HT1080 (cell line): Measurements from ENCODE around the gene MAPK13. TPM values are rescaled to one million over a fixed set of nuclear protein-coding genes. Genes with fewer than 3 reads are reported as not detected.

Source experiments
- DNase-seq: peaks from one replicate; pipeline ENCODE4 v3.0.0-alpha.2; 2015; ENCODE audit warnings: low read depth
- total RNA-seq: library from RNA; depleted of rRNA; stranded (reverse); fragments of >200 nt; shearing (Covaris generic); gene quantifications from 2 replicates; pipeline ENCODE4 v1.2.3, GENCODE V29; 2014; rRNA removed

Gene MAPK13
- total RNA-seq, 1 experiment from 2014 or later, result 1.0 TPM

DNA sequence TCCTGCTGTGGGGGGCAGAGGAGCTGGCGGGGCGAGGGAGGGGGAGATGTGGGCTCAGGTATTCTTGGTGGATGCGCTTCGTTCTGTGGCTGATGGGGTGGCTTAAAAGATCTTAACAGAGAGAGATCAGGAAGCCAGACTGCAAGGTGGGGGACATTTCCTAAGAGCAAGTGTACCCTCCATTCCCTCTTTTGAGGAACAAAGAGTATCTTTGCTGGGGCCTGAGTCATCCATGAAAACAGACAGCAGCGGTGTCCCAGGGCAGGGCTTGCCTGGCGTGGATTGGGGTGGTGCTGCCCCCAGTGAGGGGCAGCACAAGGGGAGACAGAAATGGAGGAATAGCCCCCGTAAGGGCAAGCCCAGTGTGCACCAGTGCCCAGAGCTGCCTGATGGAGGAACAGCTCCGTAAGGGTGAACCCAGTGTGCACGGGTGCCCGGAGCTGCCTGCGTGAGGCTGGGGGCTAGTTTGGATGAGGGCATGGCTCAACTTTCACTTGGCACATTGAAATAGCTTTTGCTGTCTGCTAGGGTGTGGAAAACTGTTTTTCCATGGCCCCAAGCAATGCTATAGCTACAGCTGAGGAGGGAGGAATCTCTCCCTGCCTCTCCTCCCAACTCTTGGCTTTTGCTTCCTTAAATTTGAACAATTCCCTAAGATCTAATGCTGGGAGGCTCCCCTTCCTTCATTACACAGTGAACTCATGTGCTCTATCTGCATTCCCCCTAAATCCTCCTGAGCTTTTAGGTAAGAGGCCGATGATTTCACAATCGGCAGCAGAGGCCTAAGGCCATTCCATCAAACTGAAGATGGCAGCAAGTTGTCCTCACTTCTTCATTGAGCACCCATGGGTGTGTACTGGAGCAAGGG lies 12.9 kb downstream of the MAPK13 start:
- no peak for DNase-seq

GRCh38 chr6:36145495-36145894 lies 15.2 kb downstream of the MAPK13 start:
- DNase-seq, result no peak

DNA sequence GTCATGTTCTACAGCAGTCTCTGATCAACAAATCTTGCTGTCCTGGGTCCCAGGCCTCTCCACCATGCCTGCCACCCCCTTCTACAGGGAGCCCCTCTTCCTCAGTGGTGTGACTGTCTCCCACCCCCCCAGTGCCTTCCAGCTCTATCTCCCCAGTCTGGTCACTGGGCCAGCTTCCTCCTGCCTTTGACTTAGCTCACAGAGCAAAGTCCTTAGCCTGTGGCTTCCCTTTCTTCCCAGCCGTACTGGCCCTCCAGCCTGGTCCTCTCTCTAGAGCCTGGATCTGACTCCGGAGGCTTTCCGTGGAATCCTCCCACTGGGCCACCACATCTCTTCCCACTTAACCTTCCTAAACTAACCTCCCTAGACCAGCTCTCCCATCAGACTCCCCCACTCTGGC lies 17.0 kb downstream of the MAPK13 start:
- no peak for DNase-seq

DNA sequence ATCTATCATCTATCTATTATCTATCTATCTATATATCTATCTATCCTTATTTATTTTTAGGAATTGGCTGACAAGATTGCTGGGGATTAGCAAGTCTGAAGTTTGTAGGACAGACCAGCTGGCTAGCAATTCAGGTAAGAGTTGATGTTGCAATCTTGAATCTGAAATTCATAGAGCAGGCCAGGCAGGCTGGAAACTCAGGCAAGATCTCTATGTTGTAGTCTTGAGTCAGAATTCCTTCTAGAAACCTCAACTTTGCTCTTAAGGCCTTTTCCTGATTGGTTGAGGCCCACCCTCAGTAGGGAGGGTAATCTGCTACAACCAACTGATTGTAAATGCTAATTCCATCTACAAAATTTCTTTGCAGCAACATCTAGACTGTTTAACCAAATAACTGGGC lies 19.2 kb downstream of the MAPK13 start:
- DNase-seq, result no peak

DNA sequence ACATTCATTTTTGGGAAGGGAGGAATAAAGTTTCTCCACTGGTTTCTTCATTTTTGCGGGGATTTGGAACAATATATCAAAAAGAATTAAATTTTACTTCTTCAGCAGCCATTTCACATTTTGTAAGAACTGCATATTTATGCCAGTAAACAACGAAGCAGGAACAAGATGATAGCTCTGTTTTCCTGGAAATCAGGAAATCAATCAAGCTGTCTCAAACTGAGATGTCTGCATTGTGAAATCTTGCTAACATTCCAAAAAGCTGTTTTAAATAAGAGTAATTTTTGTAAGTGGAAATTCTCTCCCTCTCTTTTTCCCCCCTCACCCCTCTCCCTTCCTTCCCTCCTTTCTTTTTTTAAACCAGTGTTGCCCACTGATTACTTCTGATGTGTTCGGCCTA lies 20.0 kb downstream of the MAPK13 start:
- no peak for DNase-seq

GRCh38 chr6:36154286-36154685 lies 24.0 kb downstream of the MAPK13 start:
- no peak for DNase-seq

- DNase-seq, result no peak
These were observed 25.3 kb downstream of the MAPK13 start for GRCh38 chr6:36155662-36156061.

DNA sequence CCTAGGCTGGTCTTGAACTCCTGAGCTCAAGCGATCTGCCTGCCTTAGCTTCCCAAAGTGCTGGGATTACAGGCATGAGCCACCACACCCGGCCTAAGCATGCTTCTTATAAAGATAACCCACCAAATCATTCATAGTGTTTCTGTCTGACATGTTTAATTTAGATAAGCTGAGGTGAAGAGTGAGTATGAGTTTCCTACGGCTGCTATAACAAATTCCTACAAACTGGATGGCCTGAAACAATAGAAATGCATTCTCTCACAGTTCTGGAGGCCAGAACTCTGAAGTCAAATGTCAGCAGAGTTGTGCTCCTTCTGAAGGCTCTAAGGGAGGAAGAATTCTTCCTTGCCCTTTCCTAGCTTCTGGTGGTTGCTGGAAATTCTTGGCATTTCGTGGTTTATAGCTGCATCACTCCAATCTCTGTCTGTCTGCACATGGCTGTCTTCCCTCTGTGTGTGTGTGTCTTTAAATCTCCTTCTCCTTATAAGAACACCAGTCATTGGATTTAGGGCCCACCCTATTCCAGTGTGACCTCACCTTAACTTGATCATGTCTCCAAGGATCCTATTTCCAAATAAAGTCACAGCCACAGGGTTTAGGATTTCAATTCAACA lies 29.9 kb downstream of the MAPK13 start:
- peak; percentile 6 for DNase-seq

GRCh38 chr6:36169023-36170007 lies 39.0 kb downstream of the MAPK13 start:
- no peak for DNase-seq

DNA sequence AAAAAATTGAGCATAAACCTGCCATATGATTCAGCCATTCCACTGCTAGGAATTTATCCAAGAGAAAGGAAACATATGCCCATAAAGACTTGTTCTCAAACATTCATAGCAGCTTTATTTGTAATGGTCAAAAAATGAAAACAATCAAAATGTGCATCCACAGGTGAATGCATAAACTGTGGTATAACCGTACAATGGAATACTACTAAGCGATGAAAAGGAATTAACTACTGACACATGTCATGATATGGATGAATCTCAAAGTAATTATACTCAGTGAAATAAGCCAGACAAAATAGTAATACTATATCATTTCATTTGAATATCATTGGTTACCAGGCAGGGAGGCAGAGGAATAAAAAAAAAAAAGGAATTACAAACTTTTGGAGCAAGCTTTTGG lies 40.4 kb downstream of the MAPK13 start:
- no peak for DNase-seq

GRCh38 chr6:36171573-36171972 lies 41.3 kb downstream of the MAPK13 start:
- DNase-seq, result no peak

DNA sequence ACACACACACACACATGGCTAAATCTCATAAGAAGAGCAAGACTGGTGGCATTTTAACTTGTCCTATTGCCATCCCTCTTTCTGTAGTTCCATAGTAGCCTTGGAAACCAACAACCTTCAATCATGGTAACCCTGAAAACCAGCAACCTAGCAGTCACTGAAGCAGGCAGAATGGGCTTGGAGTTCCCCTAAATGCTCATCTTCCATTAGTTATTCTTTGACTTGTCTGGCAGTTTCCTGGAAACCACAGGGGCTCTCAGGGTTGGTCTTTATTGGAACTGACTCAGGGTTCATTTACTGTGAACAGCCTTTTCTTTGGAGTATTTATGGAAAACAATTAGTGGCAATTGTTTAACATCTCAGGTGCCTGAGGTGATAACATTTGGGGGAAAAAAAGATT lies 46.9 kb downstream of the MAPK13 start:
- no peak for DNase-seq

GRCh38 chr6:36178544-36178943 lies 48.2 kb downstream of the MAPK13 start:
- DNase-seq, result no peak

DNA sequence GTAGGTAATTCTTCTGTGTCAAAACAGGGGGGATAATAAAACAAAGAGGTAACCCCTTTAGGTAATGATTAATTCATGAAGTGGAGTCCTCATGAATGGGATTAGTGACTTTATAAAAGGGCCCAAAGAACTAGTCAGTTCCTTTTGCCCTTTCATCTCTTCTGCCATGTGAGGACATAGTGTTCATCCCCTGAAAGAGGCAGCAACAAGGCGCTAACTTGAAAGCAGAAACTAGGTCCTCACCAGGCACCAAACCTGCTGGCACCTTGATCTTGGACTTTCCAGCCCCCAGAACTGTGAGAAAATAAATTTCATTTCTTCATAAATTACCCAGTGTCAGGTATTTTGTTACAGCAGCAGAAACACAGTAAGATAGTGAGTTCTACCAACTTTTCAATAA lies 49.8 kb downstream of the MAPK13 start:
- DNase-seq, result no peak

GRCh38 chr6:36184311-36184710 lies 54.0 kb downstream of the MAPK13 start:
- DNase-seq, result no peak

- no peak for DNase-seq
These were observed 55.9 kb downstream of the MAPK13 start for GRCh38 chr6:36186199-36186598.

GRCh38 chr6:36187446-36187845 lies 57.1 kb downstream of the MAPK13 start:
- DNase-seq, result no peak

Other genes starting within 250 kb of the MAPK13 start
- 62.0 and 72.3 TPM in 2 replicates for gene SRPK1, start 209.4 kb upstream of the MAPK13 start, total RNA-seq
- gene SLC26A8, start 105.9 kb upstream of the MAPK13 start, total RNA-seq, result 0.26 and 0.27 TPM in 2 replicates
- gene MAPK14, start 102.7 kb upstream of the MAPK13 start, total RNA-seq, result 28.6 and 31.3 TPM in 2 replicates
- gene BRPF3, start 66.2 kb downstream of the MAPK13 start, total RNA-seq, result 11.9 and 15.8 TPM in 2 replicates
- 0.03 TPM in 1 of 2 replicates, not detected in the other for gene PNPLA1, start 139.5 kb downstream of the MAPK13 start, total RNA-seq
- gene BNIP5, start 206.4 kb downstream of the MAPK13 start, total RNA-seq, result not detected in 2 replicates